ENCODE data around the gene SPHK1.

GRCh38 chr17:76426853-76427252, 42.4 kb downstream of the SPHK1 start:
- TF ChIP-seq CTCF (IDR thresholded peaks at IDR 0.05) (no peak), POLR2A (IDR thresholded peaks at IDR 0.05) (no peak)

Data from esophagus squamous epithelium (tissue), 4 donors.